HCT116 (cell line): ENCODE data around the gene MOG. TPM values are rescaled to one million over a fixed set of nuclear protein-coding genes. Genes with fewer than 3 reads are reported as not detected.
A peak's percentile ranks its signal among the peaks of the same experiment; 100 is the strongest.

ENCODE experiments used
- ATAC-seq: fragments of 200-7000 bp; cut with Tn5 transposase; 2 replicates; pipeline ENCODE4 v1.9.1; 2020; ENCODE audit warnings: mild to moderate bottlenecking, moderate library complexity
- BruUV-seq: library from RNA; stranded (reverse); fragments of 400-500 nt; replicated peaks from 2 replicates; lab custom pipeline; 2021; lab: Mats Ljungman, UMichigan
- CTCF ChIA-PET: fragments of 300-600 bp; sonication (Branson Sonifier 250); formaldehyde crosslinking; loops from one replicate; lab custom pipeline; 2021; ENCODE audit warnings: antibody characterized with exemption; lab: Charles Lee
- POLR2A ChIA-PET: fragments of 300-600, 350-600 bp; sonication (Branson Sonifier 250); formaldehyde crosslinking; loops from one replicate; lab custom pipeline; 2021; ENCODE audit warnings: antibody characterized with exemption; lab: Charles Lee
- RAD21 ChIA-PET, 2 experiments: fragments of 300-600 bp; sonication (Branson Sonifier 250); formaldehyde crosslinking; loops; one replicate each; lab custom pipeline; 2023; ENCODE audit warnings: low total read pairs in 2 of 2; ENCODE audit not compliant: uncharacterized antibody in 2 of 2, unreplicated experiment in 2 of 2, low non-redundant PET in 1 of 2; lab: Charles Lee
- DNase-seq: peaks from one replicate; pipeline ENCODE4 v3.0.0-alpha.2; 2010; ENCODE audit warnings: low read depth, low spot score
- H2AFZ ChIP-seq: fragments of 200-600 bp; shearing (Covaris generic), sonication (generic); 2 replicates; pipeline ENCODE4 v1.6.1; 2017; ENCODE audit warnings: low read depth, mixed run types, mixed read lengths, antibody characterized with exemption, low read length; ENCODE audit not compliant: poor library complexity, severe bottlenecking
- H3K27ac ChIP-seq: 2 replicates; pipeline ENCODE4 v1.5.1; 2012; ENCODE audit warnings: low read depth, low read length
- H3K27me3 ChIP-seq: fragments of 200-600 bp; sonication (generic); 2 replicates; pipeline ENCODE4 v1.6.1; 2016; ENCODE audit warnings: mixed run types, low read length, mixed read lengths; ENCODE audit not compliant: insufficient read depth
- H3K36me3 ChIP-seq, 2 experiments: fragments of 200-500 bp in 1 of 2; fragments of 200-600 bp in 1 of 2; sonication (Bioruptor generic) in 1 of 2; sonication (generic) in 1 of 2; 2 replicates each; pipeline versions ENCODE4 v1.5.1 to v1.6.1; 2014 to 2016; ENCODE audit warnings: low read length in 2 of 2, inconsistent platforms in 1 of 2, mixed read lengths in 1 of 2, mixed run types in 1 of 2; ENCODE audit not compliant: insufficient read depth in 2 of 2, control insufficient read depth in 1 of 2
- H3K4me1 ChIP-seq, 2 experiments: fragments of 200-600 bp in 1 of 2; sonication (generic) in 1 of 2; 2 replicates each; pipeline versions ENCODE4 v1.5.1 to v1.6.1; 2012 to 2017; ENCODE audit warnings: low read length in 2 of 2, inconsistent platforms in 1 of 2, mild to moderate bottlenecking in 1 of 2, mixed read lengths in 1 of 2, mixed run types in 1 of 2, moderate library complexity in 1 of 2; ENCODE audit not compliant: insufficient read depth in 2 of 2, control insufficient read depth in 1 of 2
- H3K4me2 ChIP-seq: fragments of 200-600 bp; sonication (generic); 2 replicates; pipeline ENCODE4 v1.6.1; 2017; ENCODE audit warnings: mixed run types, low read length, mixed read lengths
- H3K4me3 ChIP-seq, 2 experiments: fragments of 200-600 bp in 1 of 2; sonication (generic) in 1 of 2; replicated peaks in 1 of 2; 2 replicates each; pipeline ENCODE4 v1.5.1; 2011 to 2016; ENCODE audit warnings: low read length in 2 of 2, control low read depth in 1 of 2, low read depth in 1 of 2, mild to moderate bottlenecking in 1 of 2, mixed read lengths in 1 of 2, mixed run types in 1 of 2
- H3K79me2 ChIP-seq: fragments of 200-600 bp; sonication (generic); 2 replicates; pipeline ENCODE4 v1.6.1; 2017; ENCODE audit warnings: mild to moderate bottlenecking, mixed run types, low read length, moderate library complexity, mixed read lengths; ENCODE audit not compliant: insufficient read depth
- H3K9ac ChIP-seq: fragments of 200-600 bp; sonication (generic); 2 replicates; pipeline ENCODE4 v1.6.1; 2016; ENCODE audit warnings: low read length, mixed read lengths
- H3K9me2 ChIP-seq: fragments of 200-600 bp; sonication (generic), shearing (Covaris generic); 2 replicates; pipeline ENCODE4 v1.6.1; 2017; ENCODE audit warnings: mixed run types, mild to moderate bottlenecking, moderate library complexity; ENCODE audit not compliant: insufficient read depth
- H3K9me3 ChIP-seq, 2 experiments: fragments of 200-500 bp in 1 of 2; fragments of 200-600 bp in 1 of 2; sonication (Bioruptor generic) in 1 of 2; sonication (generic) in 1 of 2; 2 replicates each; pipeline ENCODE4 v1.6.1; 2014 to 2017; ENCODE audit warnings: low read length in 2 of 2, mixed read lengths in 2 of 2, inconsistent platforms in 1 of 2, low read depth in 1 of 2, mild to moderate bottlenecking in 1 of 2, mixed run types in 1 of 2, moderate library complexity in 1 of 2; ENCODE audit not compliant: control insufficient read depth in 1 of 2, insufficient read depth in 1 of 2
- H4K20me1 ChIP-seq: fragments of 200-600 bp; sonication (generic), shearing (Covaris generic); 2 replicates; pipeline ENCODE4 v1.6.1; 2017; ENCODE audit warnings: mixed run types, mild to moderate bottlenecking, moderate library complexity; ENCODE audit not compliant: insufficient read depth
- ATF3 ChIP-seq: IDR thresholded peaks from 2 replicates; pipeline ENCODE4 v1.6.1; 2012
- CBX3 ChIP-seq: IDR thresholded peaks from 2 replicates; pipeline ENCODE4 v1.6.1; 2012; ENCODE audit warnings: low read depth
- CEBPB ChIP-seq: IDR thresholded peaks from 2 replicates; pipeline ENCODE4 v1.6.1; 2012; ENCODE audit warnings: low read depth
- EGR1 ChIP-seq: IDR thresholded peaks from 2 replicates; pipeline ENCODE4 v1.6.1; 2012; ENCODE audit warnings: low read depth
- ELF1 ChIP-seq: IDR thresholded peaks from 2 replicates; pipeline ENCODE4 v1.6.1; 2012; ENCODE audit warnings: low read depth, borderline replicate concordance
- EZH2phosphoT487 ChIP-seq: fragments of 200-600 bp; IDR thresholded peaks from 2 replicates; pipeline ENCODE4 v1.6.1; 2018; ENCODE audit warnings: antibody characterized with exemption, borderline replicate concordance
- FOSL1 ChIP-seq: IDR thresholded peaks from 2 replicates; pipeline ENCODE4 v1.6.1; 2012; ENCODE audit warnings: low read depth
- MAX ChIP-seq: IDR thresholded peaks from 2 replicates; pipeline ENCODE4 v1.6.1; 2012
- POLR2A ChIP-seq: IDR thresholded peaks from 2 replicates; pipeline ENCODE4 v1.7.0; 2011; ENCODE audit warnings: borderline replicate concordance; ENCODE audit not compliant: insufficient read depth, insufficient read length; ENCODE audit errors: extremely low read depth
- POLR2AphosphoS5 ChIP-seq: IDR thresholded peaks from 2 replicates; pipeline ENCODE4 v1.6.1; 2011; ENCODE audit warnings: mild to moderate bottlenecking, low read depth, low read length, moderate library complexity
- SIN3A ChIP-seq: IDR thresholded peaks from 2 replicates; pipeline ENCODE4 v1.6.1; 2012; ENCODE audit warnings: low read depth
- YY1 ChIP-seq: IDR thresholded peaks from 2 replicates; pipeline ENCODE4 v1.6.1; 2011; ENCODE audit warnings: low read length, low read depth, moderate library complexity, mild to moderate bottlenecking; ENCODE audit not compliant: insufficient replicate concordance; ENCODE audit errors: extremely low read depth
- ZFX ChIP-seq: fragments of 450-650 bp; IDR thresholded peaks from 2 replicates; pipeline ENCODE4 v1.6.1; 2017
- intact Hi-C: fragments of 100-400 bp; cut with micrococcal nuclease; formaldehyde crosslinking; loops from 2 replicates; pipeline ENCODE4 v1.10.0; 2022
- total RNA-seq: library from RNA; stranded (reverse); gene quantifications from one replicate; pipeline ENCODE4 v1.2.1, GENCODE V29; 2021; ENCODE audit not compliant: unreplicated experiment
- TF ChIP-seq, protein P1 (sequence below): IDR thresholded peaks from 2 replicates; pipeline ENCODE4 v1.6.1; 2012; ENCODE audit warnings: low read depth

Gene MOG
- total RNA-seq, 1 experiment from 2014 or later, result not detected

DNA sequence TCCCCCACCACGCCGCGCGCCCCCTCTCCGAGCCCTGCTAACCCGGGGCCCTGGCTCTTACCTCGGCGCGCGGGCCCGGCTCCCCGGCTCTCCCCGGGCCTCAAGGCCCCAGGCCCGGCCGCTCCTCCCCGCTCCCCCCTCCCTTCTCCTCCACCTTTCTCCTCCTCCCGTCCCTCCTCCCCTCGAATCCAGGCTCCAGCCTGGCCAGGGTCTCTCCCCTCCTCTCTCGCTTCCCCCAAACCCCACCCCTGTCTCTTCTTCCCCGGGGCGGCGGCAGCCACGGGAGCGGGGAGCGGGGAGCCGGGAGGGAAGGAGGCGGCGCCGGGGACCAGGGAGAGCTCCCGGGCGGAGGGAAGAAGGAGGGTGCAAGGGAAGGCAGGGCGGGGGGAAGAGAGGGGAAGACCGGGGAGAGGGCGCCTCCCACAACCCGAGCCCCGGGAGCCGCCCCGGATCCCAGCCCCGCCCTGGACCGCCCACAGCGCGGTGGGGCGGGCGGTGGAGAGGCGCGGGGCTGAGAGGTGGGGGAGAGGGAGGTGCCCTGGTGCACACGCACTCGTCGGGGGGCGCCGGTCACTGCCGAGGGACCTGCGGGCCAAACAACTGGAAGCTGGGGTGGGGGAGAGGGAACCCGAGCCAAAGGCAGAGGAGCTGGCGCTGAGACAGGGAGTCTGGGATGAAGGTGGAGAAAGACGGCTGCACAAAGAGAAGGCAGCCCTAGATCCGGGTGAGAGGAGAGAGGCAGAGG lies 23.9 kb upstream of the MOG start, which contains the start of gene GABBR1:
GABBR1 (minus strand) TSS at position 395 of the 745 bp plus-strand sequence. CDS start 798 bp downstream, outside the sequence.
- Histone ChIP-seq H3K9me3 (no peaks in the 10 kb centered on the region), H3K4me1 (peaks cover 7 to 22% of the 10 kb centered on the region in 2 experiments), H3K4me3 (peak within 1 kb of the TSS; percentile 60 to 75), H3K79me2 (no peaks in the 10 kb centered on the region), H4K20me1 (no peaks in the 10 kb centered on the region), H3K27ac (peak within 1 kb of the TSS; percentile 60; the same call in 1 of the 2 replicates), H3K9ac (peak within 1 kb of the TSS; percentile 62), H3K4me2 (peak within 1 kb of the TSS; percentile 94), H3K9me2 (no peaks in the 10 kb centered on the region), H3K36me3 (0 out of 4 replicates have a peak, but pooled peaks cover 0 to 2% of the 10 kb centered on the region in 2 experiments), H3K27me3 (no peaks in the 10 kb centered on the region), H2AFZ (peak within 1 kb of the TSS; percentile 61)
- CTCF ChIA-PET, result interaction anchor here (0.6 to 2.3 kb wide), 4 partner anchors 15 to 1815 kb away, joined by 4 to 16 read pairs (median 8); no protein-coding TSS in a partner anchor
- TF ChIP-seq ZFX (peak; percentile 80), CEBPB (no peak), POLR2A (peak; percentile 25), POLR2AphosphoS5 (peak; percentile 41; the same call in 1 of the 2 replicates), ELF1 (no peak), YY1 (peak; percentile 29)
- ATAC-seq (peak; percentile 93), DNase-seq (peak; percentile 41)
- BruUV-seq, result no TSS peak
- POLR2A ChIA-PET, result interaction anchor here (1.0 to 1.3 kb wide), 3 partner anchors 9 to 17 kb away, joined by 3 to 5 read pairs (median 5); no protein-coding TSS in a partner anchor
- intact Hi-C loops, result no loop called here
- RAD21 ChIA-PET, result interaction anchor here (0.7 to 0.9 kb wide), 2 partner anchors 9 to 256 kb away, joined by 3 to 7 read pairs; no protein-coding TSS in a partner anchor

DNA sequence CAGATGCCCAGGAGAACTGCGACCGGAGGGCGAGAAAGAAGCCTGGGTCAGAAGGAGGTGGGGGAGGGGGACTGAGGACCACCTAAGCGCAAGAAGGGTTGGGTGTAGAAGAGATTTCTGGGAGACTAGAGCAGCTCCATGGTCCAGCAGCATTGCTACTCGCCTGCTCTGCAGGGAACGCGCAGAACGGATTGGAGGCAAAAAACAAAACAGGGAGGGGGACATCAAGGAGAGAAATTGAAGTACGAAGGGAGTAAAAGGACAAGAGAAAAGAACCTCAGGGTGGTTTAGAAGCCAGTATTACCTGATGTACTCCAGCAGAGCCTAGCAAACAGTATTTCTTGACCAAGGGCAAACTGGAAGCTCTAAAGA lies 23.4 kb upstream of the MOG start:
- no peak for DNase-seq
- no peaks in the 10 kb centered on the region for H4K20me1 ChIP-seq
- ChIA-PET RAD21 (interaction anchor here in 1 of 2 experiments (0.9 kb wide), 1 partner anchor 257 kb away, joined by 7 read pairs; no protein-coding TSS in a partner anchor), CTCF (interaction anchor here (1.5 to 2.3 kb wide), 3 partner anchors 14 to 20 kb away, joined by 4 to 16 read pairs (median 12); no protein-coding TSS in a partner anchor), POLR2A (interaction anchor here (1.0 to 1.3 kb wide), 3 partner anchors 8 to 16 kb away, joined by 3 to 5 read pairs (median 5); no protein-coding TSS in a partner anchor)
- H3K27me3 ChIP-seq, result no peaks in the 10 kb centered on the region
- 0 out of 4 replicates have a peak, but pooled peaks cover 0 to 2% of the 10 kb centered on the region in 2 experiments for H3K36me3 ChIP-seq
- peak overlapping the region; percentile 60 to 75 for H3K4me3 ChIP-seq
- ATAC-seq, result peak; percentile 1; the same call in 1 of the 2 replicates
- intact Hi-C loops, result no loop called here
- H3K9me2 ChIP-seq, result no peaks in the 10 kb centered on the region
- peak overlapping the region; percentile 61 for H2AFZ ChIP-seq
- peak overlapping the region; percentile 94 for H3K4me2 ChIP-seq
- H3K9ac ChIP-seq, result peak overlapping the region; percentile 62
- no peaks in the 10 kb centered on the region for H3K9me3 ChIP-seq
- no TSS peak for BruUV-seq
- peaks cover 7 to 22% of the 10 kb centered on the region in 2 experiments for H3K4me1 ChIP-seq
- H3K27ac ChIP-seq, result peak overlapping the region; percentile 48; the same call in 1 of the 2 replicates
- no peaks in the 10 kb centered on the region for H3K79me2 ChIP-seq
- no peak for TF ChIP-seq EGR1
- TF ChIP-seq MAX, result no peak
- no peak for TF ChIP-seq EZH2phosphoT487
- no peak for TF ChIP-seq CBX3
- no peak for TF ChIP-seq POLR2A
- no peak for TF ChIP-seq ATF3
- TF ChIP-seq FOSL1, result no peak
- TF ChIP-seq, protein P1, sequence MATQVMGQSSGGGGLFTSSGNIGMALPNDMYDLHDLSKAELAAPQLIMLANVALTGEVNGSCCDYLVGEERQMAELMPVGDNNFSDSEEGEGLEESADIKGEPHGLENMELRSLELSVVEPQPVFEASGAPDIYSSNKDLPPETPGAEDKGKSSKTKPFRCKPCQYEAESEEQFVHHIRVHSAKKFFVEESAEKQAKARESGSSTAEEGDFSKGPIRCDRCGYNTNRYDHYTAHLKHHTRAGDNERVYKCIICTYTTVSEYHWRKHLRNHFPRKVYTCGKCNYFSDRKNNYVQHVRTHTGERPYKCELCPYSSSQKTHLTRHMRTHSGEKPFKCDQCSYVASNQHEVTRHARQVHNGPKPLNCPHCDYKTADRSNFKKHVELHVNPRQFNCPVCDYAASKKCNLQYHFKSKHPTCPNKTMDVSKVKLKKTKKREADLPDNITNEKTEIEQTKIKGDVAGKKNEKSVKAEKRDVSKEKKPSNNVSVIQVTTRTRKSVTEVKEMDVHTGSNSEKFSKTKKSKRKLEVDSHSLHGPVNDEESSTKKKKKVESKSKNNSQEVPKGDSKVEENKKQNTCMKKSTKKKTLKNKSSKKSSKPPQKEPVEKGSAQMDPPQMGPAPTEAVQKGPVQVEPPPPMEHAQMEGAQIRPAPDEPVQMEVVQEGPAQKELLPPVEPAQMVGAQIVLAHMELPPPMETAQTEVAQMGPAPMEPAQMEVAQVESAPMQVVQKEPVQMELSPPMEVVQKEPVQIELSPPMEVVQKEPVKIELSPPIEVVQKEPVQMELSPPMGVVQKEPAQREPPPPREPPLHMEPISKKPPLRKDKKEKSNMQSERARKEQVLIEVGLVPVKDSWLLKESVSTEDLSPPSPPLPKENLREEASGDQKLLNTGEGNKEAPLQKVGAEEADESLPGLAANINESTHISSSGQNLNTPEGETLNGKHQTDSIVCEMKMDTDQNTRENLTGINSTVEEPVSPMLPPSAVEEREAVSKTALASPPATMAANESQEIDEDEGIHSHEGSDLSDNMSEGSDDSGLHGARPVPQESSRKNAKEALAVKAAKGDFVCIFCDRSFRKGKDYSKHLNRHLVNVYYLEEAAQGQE, result no peak
- TF ChIP-seq SIN3A, result no peak
- TF ChIP-seq ELF1, result no peak
- no peak for TF ChIP-seq POLR2AphosphoS5
